Measurements from ENCODE around the gene KRTAP5-1. TPM values are rescaled to one million over a fixed set of nuclear protein-coding genes. Genes with fewer than 3 reads are reported as not detected.

KRTAP5-1 gene
- total RNA-seq, 1 experiment from 2014 or later: not detected

- no peak overlapping the region for H3K4me3 Mint-ChIP-seq (ENCODE audit: unreplicated experiment)
- DNase-seq (ENCODE audit: unreplicated experiment): no peak
- POLR2A ChIA-PET: interaction anchor here (1.5 kb wide), 1 partner anchor 8 kb away, joined by 5 read pairs; no protein-coding TSS in a partner anchor
- CTCF ChIA-PET: interaction anchor here (0.5 to 5.5 kb wide), 5 partner anchors 8 to 1798 kb away, joined by 3 to 26 read pairs (median 7); no protein-coding TSS in a partner anchor
- intact Hi-C loops (cut with micrococcal nuclease): no loop called here
- no TSS peak for BruUV-seq (replicated peaks)
- H3K27me3 Mint-ChIP-seq (ENCODE audit: insufficient read depth, unreplicated experiment): no peaks in the 10 kb centered on the region
- peaks cover 5% of the 10 kb centered on the region for H3K36me3 Mint-ChIP-seq (ENCODE audit: insufficient read depth, unreplicated experiment)
- no peaks in the 10 kb centered on the region for H3K9me3 Mint-ChIP-seq (ENCODE audit: unreplicated experiment)
- H3K27ac Mint-ChIP-seq (ENCODE audit: low read depth, unreplicated experiment): no peak overlapping the region
- H3K4me1 Mint-ChIP-seq (ENCODE audit: insufficient read depth, unreplicated experiment): peaks cover 7% of the 10 kb centered on the region
- TF ChIP-seq, protein P1, sequence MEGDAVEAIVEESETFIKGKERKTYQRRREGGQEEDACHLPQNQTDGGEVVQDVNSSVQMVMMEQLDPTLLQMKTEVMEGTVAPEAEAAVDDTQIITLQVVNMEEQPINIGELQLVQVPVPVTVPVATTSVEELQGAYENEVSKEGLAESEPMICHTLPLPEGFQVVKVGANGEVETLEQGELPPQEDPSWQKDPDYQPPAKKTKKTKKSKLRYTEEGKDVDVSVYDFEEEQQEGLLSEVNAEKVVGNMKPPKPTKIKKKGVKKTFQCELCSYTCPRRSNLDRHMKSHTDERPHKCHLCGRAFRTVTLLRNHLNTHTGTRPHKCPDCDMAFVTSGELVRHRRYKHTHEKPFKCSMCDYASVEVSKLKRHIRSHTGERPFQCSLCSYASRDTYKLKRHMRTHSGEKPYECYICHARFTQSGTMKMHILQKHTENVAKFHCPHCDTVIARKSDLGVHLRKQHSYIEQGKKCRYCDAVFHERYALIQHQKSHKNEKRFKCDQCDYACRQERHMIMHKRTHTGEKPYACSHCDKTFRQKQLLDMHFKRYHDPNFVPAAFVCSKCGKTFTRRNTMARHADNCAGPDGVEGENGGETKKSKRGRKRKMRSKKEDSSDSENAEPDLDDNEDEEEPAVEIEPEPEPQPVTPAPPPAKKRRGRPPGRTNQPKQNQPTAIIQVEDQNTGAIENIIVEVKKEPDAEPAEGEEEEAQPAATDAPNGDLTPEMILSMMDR (IDR thresholded peaks at IDR 0.05; ENCODE audit: unreplicated experiment): no peak
These were observed 17.9 kb downstream of the KRTAP5-1 start for GRCh38 chr11:1567052-1567720.

DNA sequence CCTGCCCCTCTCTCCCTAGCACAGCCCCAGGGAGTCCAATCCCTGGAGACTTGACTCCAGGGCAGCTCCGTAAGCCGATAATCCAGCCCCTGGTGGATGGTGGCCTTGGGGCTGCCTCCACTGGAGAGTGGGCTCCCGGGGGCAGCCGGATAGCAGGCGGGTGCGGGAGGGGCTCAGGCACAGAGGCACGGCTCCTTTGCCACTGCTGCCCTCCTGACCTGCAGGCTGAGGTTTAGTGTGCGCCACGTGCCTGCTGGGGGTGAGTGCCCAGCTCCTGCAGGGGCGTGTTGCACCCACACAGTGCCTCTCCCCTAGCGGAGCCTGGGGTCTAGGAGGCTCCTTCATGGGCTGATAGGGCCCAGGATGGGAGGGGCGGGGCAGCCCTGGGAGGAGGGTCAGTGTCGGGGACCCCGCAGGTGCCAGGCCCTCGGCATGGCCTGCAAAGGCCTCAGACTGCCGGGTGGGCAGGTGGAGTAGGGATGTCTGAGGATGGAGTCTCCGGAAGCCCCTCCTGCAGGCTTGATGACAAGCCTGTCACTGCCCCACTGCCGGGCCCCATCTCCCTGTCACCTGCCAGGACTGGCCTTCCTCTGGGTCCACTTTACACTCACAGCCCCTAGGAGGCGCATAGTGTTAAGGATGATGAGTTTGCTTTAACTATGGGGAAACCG lies 18.6 kb downstream of the KRTAP5-1 start:
- no peak overlapping the region for H3K4me3 Mint-ChIP-seq (ENCODE audit: unreplicated experiment)
- TF ChIP-seq, protein P1 (IDR thresholded peaks at IDR 0.05; ENCODE audit: unreplicated experiment): no peak
- intact Hi-C loops (cut with micrococcal nuclease): no loop called here
- no peaks in the 10 kb centered on the region for H3K9me3 Mint-ChIP-seq (ENCODE audit: unreplicated experiment)
- peaks cover 5% of the 10 kb centered on the region for H3K36me3 Mint-ChIP-seq (ENCODE audit: insufficient read depth, unreplicated experiment)
- no peak overlapping the region for H3K27ac Mint-ChIP-seq (ENCODE audit: low read depth, unreplicated experiment)
- peaks cover 7% of the 10 kb centered on the region for H3K4me1 Mint-ChIP-seq (ENCODE audit: insufficient read depth, unreplicated experiment)
- BruUV-seq (replicated peaks): no TSS peak
- no peak for DNase-seq (ENCODE audit: unreplicated experiment)
- POLR2A ChIA-PET: no interaction called here
- CTCF ChIA-PET: interaction anchor here (0.5 to 5.5 kb wide), 5 partner anchors 8 to 1799 kb away, joined by 3 to 26 read pairs (median 7); no protein-coding TSS in a partner anchor
- no peaks in the 10 kb centered on the region for H3K27me3 Mint-ChIP-seq (ENCODE audit: insufficient read depth, unreplicated experiment)

DNA sequence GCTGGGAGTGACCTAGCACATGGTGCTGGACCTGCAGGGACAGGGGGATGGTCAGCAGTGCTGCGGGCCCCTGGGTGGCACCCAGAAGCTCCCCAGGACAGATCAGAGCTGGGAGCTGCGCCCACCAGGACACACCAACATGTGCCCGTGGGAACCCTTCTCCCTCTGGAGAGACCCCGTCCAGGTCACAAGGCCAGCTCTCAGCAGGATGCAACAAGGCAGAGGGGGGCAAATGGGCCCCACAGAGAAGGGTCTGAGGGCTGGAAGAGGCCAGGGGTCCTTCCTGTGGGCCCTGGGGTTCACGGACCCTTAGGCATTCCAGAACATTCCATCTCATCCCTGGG lies 19.2 kb downstream of the KRTAP5-1 start:
- no peaks in the 10 kb centered on the region for H3K27me3 Mint-ChIP-seq (ENCODE audit: insufficient read depth, unreplicated experiment)
- DNase-seq (ENCODE audit: unreplicated experiment): no peak
- H3K9me3 Mint-ChIP-seq (ENCODE audit: unreplicated experiment): no peaks in the 10 kb centered on the region
- ChIA-PET CTCF (interaction anchor here (0.9 to 5.5 kb wide), 3 partner anchors 9 to 390 kb away, joined by 3 to 26 read pairs (median 13); no protein-coding TSS in a partner anchor), POLR2A (no interaction called here)
- H3K27ac Mint-ChIP-seq (ENCODE audit: low read depth, unreplicated experiment): no peak overlapping the region
- H3K4me1 Mint-ChIP-seq (ENCODE audit: insufficient read depth, unreplicated experiment): peaks cover 7% of the 10 kb centered on the region
- no TSS peak for BruUV-seq (replicated peaks)
- peaks cover 5% of the 10 kb centered on the region for H3K36me3 Mint-ChIP-seq (ENCODE audit: insufficient read depth, unreplicated experiment)
- intact Hi-C loops (cut with micrococcal nuclease): no loop called here
- TF ChIP-seq, protein P1 (IDR thresholded peaks at IDR 0.05; ENCODE audit: unreplicated experiment): no peak
- no peak overlapping the region for H3K4me3 Mint-ChIP-seq (ENCODE audit: unreplicated experiment)

GRCh38 chr11:1565173-1565903 lies 19.7 kb downstream of the KRTAP5-1 start:
- Mint-ChIP-seq H3K4me3 (ENCODE audit: unreplicated experiment) (no peak overlapping the region), H3K4me1 (ENCODE audit: insufficient read depth, unreplicated experiment) (peaks cover 9% of the 10 kb centered on the region), H3K9me3 (ENCODE audit: unreplicated experiment) (no peaks in the 10 kb centered on the region), H3K27ac (ENCODE audit: low read depth, unreplicated experiment) (no peak overlapping the region), H3K36me3 (ENCODE audit: insufficient read depth, unreplicated experiment) (peaks cover 5% of the 10 kb centered on the region), H3K27me3 (ENCODE audit: insufficient read depth, unreplicated experiment) (no peaks in the 10 kb centered on the region)
- no peak for DNase-seq (ENCODE audit: unreplicated experiment)
- no TSS peak for BruUV-seq (replicated peaks)
- intact Hi-C loops (cut with micrococcal nuclease): no loop called here
- POLR2A ChIA-PET: no interaction called here
- CTCF ChIA-PET: interaction anchor here (0.9 to 5.5 kb wide), 3 partner anchors 9 to 391 kb away, joined by 3 to 26 read pairs (median 13); no protein-coding TSS in a partner anchor
- TF ChIP-seq, protein P1 (IDR thresholded peaks at IDR 0.05; ENCODE audit: unreplicated experiment): no peak
